ENCODE results near the gene POLN.
"Not testable (repeated sequence)": the region's sequence is repeated elsewhere in the genome, so short reads cannot be mapped to it uniquely, and the experiment has no call there.

POLN gene

DNA sequence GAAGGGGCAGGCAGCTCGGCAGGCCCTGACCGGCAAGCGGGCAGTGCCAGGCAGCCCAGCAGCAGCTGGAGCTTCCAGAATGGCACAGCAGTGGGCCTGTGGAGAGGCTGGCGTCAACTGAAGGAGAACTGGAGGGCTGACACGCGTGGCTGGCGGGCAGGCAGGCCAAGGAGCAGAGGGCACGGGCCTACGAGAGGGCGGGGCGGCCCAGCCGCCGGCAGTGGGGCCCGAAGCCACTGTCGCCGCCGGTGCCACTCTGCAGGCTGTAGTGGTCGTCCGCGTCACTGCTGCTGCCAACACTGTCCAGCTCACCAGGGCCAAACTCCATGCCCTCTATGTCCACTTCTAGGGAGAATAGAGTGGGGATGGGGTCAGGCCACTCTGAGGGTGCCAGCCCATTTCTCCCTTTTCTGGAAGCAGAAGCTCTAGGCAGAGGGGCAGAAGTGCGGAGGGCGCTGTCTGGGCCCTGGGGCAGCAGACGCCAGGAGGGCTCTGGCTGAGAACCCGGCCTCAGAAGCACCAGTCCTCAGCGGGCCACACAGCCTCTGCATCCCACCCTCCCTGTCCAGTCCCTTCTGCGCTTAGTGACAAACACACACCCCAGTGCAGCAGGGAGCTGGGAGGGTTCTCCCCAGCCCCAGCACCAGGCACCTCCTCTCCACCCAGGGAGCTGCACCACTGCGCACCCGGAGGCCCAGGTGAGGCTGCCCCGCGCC, 8.6 kb upstream of the POLN start:
- DNase-seq = no peak

- DNase-seq = no peak
These were observed 7.8 kb upstream of the POLN start for GRCh38 chr4:2249526-2250356.

DNA sequence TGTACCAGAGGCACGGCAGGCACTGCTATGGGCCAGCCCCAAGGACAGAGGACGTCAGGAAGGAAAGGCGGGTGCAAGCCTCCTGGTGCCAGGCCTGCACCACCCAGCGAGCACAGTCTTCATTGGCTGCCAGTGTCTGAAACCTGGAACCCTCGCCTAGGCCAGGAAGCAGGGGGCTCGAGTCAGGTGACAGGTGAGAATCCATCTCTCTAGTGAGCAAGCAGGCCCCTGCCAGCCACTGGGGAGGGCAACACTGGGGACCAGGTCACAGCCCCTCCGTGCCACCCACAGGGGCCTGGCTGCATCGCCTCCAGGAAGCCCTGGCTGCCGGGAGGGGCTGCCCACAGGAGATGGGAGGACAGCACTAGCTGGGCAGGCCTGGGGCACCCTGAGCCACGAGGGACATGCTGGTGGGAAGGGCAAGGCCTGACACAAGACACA, 6.9 kb upstream of the POLN start:
- DNase-seq = no peak

DNA sequence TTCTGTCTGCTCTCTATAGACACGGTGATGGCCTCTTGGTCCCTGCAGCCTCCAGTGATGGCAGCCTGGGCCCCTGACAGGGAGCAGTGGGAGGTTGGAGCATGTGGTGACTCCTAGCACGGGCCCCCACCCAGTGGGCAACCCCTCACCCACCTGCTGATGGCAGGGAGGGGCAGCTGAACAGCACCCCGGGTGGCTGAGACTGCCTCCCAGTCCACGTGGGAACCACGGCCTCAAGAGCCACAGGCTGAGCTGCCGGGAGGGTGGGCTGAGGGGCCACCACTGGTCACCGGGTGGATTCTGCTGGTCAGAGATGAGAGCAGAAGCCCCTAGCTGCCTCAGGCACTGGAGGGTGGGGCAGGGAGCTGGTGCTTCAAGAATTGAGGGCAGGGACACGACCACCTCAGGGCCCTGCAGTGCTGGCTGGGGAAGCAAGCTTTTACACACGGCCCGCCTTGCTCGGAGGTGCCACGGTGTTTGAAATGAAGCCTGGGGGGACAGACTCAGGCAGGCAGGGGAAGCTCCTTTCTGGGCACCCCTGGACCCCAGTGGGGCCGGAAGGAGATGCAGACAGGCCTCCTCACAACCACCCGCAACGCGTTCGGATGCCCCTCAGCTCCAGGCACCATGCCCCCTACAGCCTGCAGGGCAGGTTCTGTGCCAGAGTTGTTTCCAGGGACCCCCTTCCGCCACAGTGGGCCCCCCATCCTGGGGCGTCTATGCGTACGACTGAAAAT, 6.3 kb upstream of the POLN start:
- DNase-seq = no peak

DNA sequence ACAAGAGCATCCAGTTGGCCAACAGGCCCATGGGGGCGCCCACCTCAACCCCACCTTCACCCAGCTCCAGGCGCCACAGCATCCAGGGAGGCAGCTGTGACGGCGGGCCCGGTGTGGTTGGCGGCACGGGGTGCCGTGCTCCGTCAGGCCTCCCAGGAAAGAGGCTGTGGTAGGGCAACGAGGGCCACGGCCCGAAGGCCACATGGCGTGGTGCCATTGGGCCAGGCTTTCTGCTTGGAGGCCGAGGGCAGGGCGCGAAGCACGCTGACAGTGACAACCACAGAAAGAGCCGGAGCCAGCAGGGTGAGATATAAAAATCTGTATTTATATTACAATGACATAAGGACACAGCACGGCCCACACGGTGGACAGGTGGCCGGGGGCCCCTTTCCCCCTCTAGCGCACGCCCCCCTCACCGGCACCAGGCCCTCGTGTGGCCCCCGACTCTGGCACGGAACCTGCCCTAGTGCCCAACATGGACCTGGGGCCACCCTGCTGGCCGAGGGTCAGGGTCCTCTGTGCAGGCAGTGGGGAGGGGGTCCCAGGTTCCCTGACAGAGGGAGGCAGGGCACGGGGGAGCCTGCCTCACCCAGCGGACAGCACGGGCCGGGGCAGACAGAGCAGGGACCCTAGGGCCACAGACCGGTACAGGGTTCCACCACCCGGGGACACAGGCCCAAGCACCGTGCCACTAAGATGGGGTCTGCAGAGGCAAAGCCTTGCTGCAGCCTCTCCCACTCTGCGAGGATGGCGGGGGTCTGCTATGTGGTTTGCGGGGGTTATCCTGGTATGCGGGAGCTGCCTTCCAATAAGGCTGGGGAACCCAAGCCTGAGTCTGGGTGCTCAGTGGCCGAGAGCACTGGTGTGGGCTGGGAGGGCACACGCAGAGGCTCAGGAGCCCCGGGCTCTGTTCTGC, 5.5 kb upstream of the POLN start:
- DNase-seq = no peak

DNA sequence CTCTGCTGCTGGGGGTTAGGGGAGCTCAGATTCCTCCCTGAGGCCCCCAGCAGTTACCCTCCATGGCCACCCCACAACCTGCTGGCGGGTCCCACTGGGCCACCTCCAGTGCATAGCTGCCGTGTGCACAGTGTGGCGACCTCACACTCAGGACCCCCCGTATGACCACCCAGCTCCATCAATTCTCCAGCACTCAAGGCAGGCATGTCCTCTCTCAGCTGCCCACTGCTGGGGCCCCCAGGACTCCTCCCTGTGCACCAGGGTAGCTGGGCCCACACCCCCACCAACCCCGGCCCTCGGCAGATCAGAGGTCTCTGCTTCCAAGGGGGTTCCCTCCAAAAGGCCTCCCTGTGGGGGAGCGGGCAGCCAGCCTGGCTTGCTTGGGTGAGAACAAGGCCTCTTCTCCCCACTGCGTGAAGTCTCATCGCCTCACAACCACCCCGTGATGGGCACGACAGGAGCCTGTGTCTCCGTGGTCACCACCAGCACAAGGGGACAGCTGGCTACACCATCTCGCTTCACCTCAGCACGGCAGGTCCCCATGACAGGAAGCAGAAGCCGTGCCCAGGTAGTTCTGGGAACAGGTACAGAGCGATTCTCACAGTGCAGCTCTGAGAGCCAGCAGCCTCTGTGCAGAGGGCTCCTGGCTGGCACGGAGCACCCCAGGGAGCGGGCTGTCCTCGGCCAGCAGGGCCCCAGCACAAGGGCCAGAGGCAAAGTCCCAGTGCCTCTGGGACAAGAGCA, 4.6 kb upstream of the POLN start:
- DNase-seq = no peak

- DNase-seq = no peak
These were observed 3.9 kb upstream of the POLN start for GRCh38 chr4:2245787-2246275.

DNA sequence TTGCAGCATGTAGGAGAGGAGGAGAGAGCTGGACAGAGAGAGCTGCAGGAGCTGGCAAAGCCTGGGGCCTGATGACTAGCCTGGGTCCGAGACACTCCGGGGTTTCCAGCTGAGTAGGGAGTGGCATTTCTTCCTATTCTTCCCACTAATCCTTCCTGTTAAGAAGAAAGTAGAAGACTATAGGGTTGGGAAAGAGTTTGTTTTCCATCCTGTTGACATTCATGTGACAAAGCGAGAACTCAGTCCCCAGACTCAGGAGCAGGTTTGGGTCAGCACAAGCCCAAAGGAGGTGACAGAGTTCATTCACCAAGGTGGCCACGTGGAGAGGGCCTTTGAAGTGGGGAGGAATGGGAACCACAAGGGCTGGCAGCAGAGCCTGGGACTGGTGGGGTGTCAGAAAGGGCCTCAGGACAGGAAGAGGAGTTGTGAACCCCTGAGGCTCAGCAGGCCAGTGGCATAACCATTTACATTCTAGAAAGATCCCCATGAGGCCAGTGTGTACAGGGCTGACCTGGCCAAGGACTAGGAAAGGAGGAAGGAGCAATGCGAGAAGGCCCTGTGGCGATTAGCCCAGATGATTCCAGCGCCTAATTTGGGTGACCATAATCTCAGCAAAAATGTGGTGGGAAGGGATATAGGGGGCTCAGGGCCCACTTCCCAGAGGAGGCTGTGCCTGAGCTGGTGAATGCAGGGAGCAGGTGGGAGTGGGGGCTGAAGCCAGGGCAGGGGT, 3.3 kb upstream of the POLN start:
- no peak for DNase-seq

DNA sequence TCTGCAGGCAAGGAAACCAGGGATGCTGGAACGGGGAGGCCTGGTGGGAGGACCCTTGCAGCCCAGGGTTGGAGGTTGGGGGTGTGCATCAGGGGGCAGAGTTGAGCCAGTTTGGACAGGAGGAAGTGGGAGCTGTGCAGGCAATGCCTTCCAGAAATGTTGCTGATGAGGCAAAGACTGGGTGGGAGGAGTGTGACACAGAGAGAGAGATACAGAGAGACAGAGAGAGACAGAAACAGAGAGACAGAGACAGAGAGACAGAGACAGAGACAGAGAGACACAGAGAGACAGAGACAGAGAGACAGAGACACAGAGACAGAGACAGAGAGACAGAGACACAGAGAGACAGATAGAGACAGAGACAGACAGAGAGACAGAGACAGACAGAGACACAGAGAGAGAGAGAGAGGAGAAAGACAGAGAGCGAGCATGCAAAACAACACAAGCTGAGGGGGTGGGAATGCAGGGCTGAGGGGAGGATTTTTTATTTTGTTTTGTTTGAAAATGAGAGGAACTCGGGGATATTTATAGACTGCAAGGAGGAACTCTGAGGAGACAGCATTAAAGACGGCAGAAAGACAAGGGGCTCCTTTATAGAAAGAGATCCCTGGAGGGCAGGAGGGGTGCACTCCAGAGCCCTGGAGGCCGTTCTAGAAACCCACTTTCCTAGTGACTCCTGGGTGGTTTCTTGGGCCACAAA, 1.9 kb upstream of the POLN start:
- DNase-seq = no peak

DNA sequence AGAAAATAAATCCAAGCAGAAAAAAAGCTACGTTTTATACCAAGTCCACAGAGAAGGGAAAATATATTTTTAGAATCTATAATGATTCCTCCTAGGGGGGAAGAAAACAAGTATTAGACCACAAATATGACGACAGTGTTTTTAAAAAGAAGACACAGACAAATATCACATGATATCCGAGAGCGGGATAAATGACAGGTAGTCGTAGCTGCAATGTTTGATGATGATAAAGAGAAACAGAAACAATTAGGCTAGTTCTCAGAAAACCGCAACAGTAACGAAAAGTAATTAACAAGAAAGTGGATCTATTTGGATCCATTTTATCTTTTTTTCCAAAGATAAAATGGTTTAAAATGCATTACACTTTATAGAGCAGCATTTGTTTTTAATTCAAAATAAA, 918 bp downstream of the POLN start:
- DNase-seq = no peak

GRCh38 chr4:2236944-2237666, 4.8 kb downstream of the POLN start:
- no peak for DNase-seq

DNA sequence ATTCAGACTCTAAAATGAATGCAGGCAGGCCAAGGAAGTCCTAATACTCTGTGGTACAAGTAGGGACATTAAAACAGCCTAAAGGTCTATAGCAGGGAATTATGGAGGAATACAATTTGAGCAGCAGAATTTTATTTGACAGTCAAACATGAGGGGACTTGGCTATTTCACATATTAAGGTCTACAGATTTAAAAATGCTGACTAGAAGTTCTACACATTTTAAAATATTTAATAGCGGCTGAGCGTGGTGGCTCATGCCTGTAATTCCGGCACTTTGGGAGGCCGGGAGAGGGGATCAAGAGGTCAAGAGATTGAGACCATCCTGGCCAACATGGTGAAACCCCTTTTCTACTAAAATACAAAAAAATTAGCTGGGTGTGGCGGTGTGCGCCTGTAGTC, 10.8 kb downstream of the POLN start:
- no peak for DNase-seq

- peak; percentile 21 for DNase-seq
These were observed 15.7 kb downstream of the POLN start for GRCh38 chr4:2226261-2226660.

DNA sequence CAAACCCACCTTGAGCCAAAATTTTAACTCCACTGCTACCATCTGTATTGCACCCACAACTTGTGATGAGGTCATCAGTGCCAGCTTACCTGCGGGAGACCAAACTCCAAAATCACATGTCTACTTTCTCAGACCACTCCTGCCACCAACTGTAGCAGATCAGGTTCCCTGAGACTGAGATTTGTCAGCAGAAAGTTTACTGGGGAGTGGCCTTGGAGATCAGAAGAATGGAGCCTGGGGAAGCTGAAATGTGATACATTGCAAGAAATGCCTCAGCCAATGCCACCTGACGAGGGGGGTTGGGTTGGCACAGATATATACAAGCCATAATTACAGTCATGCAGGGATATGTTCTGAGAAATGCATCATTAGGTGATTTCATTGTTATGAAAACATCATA, 19.1 kb downstream of the POLN start:
- DNase-seq = no peak

DNA sequence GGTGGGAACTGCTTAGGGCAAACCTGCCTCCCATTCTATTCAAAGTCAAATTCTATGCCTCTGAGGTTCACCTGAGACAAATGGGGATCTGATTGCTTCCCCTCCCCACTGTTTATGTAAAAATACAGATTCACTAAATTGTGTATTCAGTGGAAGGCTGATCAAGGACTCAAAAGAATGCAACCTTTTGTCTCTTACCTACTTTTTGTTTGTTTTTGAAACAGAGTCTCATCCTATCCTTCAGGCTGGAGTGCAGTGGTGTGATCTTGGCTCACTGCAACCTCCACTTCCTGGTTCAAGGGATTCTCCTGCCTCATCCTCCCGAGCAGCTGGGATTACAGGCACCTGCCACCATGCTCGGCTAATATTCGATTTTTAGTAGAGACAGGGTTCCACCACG, 20.5 kb downstream of the POLN start:
- DNase-seq = not testable (repeated sequence)

- no peak for DNase-seq
These were observed 21.8 kb downstream of the POLN start for GRCh38 chr4:2220016-2220630.

- no peak for DNase-seq
These were observed 22.6 kb downstream of the POLN start for GRCh38 chr4:2219233-2219760.

- DNase-seq = no peak
These were observed 23.5 kb downstream of the POLN start for GRCh38 chr4:2218436-2218835.

DNA sequence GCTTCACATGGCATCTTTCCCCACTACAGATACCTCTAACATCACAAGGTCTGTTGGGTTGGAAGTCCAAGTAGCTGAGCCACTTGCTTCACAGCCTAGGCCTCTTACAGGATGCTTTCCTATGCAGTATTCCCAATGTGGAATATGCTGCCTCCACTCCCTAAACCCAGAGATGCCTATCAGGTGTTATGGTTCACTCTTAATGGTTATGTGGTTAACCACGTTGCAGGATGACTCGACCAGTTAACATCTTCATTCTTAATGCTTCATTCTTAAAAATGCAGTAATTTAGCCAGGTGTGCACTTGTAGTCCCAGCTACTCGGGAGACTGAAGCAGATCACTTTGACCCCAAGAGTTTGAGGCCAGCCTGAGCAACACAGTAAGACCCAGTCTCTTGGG, 24.2 kb downstream of the POLN start:
- no peak for DNase-seq

Measured in DMS79 (cell line).